ENCODE data around the gene NOTCH1. TPM values are rescaled to one million over a fixed set of nuclear protein-coding genes. Genes with fewer than 3 reads are reported as not detected.

Gene NOTCH1
- total and polyA plus RNA-seq, 2 of the 13 experiments (the other 11 are each of a cell fraction or from before 2014, with no cell fraction given): 0.09 to 0.35 TPM

DNA sequence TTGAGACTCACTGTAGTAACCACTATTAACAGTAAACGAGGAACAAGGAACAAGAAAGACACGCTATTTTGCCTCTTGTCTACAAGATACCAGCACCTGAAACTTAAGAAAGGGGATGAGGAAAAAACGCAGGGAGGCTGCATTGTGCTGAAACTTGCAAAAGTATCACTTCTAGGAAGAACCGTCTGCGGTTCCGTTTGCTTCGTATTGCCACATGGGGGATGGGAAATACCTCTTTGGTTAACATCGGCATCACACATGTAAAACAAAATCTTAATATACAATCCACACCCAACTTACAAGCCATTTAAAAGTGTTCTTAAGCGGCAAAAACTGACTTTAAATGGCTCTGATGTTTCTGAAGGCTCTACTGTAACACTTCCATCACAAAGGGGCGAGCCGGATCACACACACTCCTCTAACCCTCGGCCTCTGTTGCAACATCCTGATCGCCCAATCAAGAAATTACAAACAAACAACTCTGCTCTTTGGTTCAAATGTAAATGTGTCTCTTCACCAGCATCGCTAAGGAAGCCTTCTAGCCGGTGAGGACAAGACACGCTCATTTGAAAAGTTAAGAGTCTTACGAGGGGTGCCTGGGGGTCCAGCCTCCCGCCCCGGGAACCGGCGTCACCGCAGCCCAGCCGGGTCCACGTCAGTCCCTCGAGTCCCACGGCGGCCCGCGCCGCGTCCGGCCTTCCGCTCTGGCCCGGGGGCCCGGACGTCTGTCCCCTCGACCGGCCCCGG lies 63.6 kb downstream of the NOTCH1 start (continued):
- no peak for TF ChIP-seq ZNF407 (CRISPR knock-in tag; IDR thresholded peaks at IDR 0.05; ENCODE audit: not compliant biosample characterization)
- TF ChIP-seq, protein P1, sequence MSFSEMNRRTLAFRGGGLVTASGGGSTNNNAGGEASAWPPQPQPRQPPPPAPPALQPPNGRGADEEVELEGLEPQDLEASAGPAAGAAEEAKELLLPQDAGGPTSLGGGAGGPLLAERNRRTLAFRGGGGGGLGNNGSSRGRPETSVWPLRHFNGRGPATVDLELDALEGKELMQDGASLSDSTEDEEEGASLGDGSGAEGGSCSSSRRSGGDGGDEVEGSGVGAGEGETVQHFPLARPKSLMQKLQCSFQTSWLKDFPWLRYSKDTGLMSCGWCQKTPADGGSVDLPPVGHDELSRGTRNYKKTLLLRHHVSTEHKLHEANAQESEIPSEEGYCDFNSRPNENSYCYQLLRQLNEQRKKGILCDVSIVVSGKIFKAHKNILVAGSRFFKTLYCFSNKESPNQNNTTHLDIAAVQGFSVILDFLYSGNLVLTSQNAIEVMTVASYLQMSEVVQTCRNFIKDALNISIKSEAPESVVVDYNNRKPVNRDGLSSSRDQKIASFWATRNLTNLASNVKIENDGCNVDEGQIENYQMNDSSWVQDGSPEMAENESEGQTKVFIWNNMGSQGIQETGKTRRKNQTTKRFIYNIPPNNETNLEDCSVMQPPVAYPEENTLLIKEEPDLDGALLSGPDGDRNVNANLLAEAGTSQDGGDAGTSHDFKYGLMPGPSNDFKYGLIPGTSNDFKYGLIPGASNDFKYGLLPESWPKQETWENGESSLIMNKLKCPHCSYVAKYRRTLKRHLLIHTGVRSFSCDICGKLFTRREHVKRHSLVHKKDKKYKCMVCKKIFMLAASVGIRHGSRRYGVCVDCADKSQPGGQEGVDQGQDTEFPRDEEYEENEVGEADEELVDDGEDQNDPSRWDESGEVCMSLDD (CRISPR knock-in tag; IDR thresholded peaks at IDR 0.05; ENCODE audit: borderline replicate concordance): 0 out of 2 replicates have a peak, but pooled peaks have one; percentile 63
- TF ChIP-seq ZNF784 (CRISPR knock-in tag; IDR thresholded peaks at IDR 0.05; ENCODE audit: borderline replicate concordance): no peak
- peak; percentile 29; the same call in 1 of the 2 replicates for TF ChIP-seq ZNF777 (CRISPR knock-in tag; IDR thresholded peaks at IDR 0.05)
- TF ChIP-seq GMEB2 (CRISPR knock-in tag; IDR thresholded peaks at IDR 0.05; ENCODE audit: low read depth): no peak
- TF ChIP-seq DR1 (CRISPR knock-in tag; IDR thresholded peaks at IDR 0.05): no peak
- peak; percentile 61 for TF ChIP-seq CEBPG (CRISPR knock-in tag; IDR thresholded peaks at IDR 0.05)
- TF ChIP-seq CERS6 (CRISPR knock-in tag; IDR thresholded peaks at IDR 0.05): no peak
- TF ChIP-seq ASH2L (IDR thresholded peaks at IDR 0.05; ENCODE audit: insufficient read length, low read depth, low read length): peak; percentile 62
- TF ChIP-seq RFXANK (CRISPR knock-in tag; IDR thresholded peaks at IDR 0.05): 0 out of 2 replicates have a peak, but pooled peaks have one; percentile 13
- TF ChIP-seq SNAI1 (CRISPR knock-in tag; IDR thresholded peaks at IDR 0.05; ENCODE audit: borderline replicate concordance): no peak
- TF ChIP-seq, protein P2, sequence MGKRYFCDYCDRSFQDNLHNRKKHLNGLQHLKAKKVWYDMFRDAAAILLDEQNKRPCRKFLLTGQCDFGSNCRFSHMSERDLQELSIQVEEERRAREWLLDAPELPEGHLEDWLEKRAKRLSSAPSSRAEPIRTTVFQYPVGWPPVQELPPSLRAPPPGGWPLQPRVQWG (CRISPR knock-in tag; IDR thresholded peaks at IDR 0.05; ENCODE audit: borderline replicate concordance, low read depth): no peak
- no peak for TF ChIP-seq CBX1 (IDR thresholded peaks at IDR 0.05; ENCODE audit: low read depth)
